HG02943 (cell line): ENCODE measurements around the gene HLA-G.
"Not testable (repeated sequence)": the region's sequence is repeated elsewhere in the genome, so short reads cannot be mapped to it uniquely, and the experiment has no call there.

Experiments
- ATAC-seq: cut with Tn5 transposase; IDR thresholded peaks from one replicate; pipeline ENCODE4 v1.9.1; 2021; ENCODE audit warnings: mild to moderate bottlenecking, low read depth, moderate library complexity; ENCODE audit not compliant: unreplicated experiment

HLA-G gene

GRCh38 chr6:29827579-29828470, at the start of gene HLA-G:
Gene HLA-G (plus strand): TSS chr6:29827825. CDS start chr6:29827845, 20 bp downstream.
- ATAC-seq = no peak

GRCh38 chr6:29780019-29780698, 47.5 kb upstream of the HLA-G start:
- not testable (repeated sequence) for ATAC-seq

GRCh38 chr6:29789176-29789575, 38.4 kb upstream of the HLA-G start:
- no peak for ATAC-seq

- ATAC-seq = no peak
Observed at GRCh38 chr6:29790626-29791025, 37.0 kb upstream of the HLA-G start.

- ATAC-seq = no peak
Observed at GRCh38 chr6:29791162-29791561, 36.5 kb upstream of the HLA-G start.

- ATAC-seq = no peak
Observed at GRCh38 chr6:29791786-29792122, 35.9 kb upstream of the HLA-G start.

GRCh38 chr6:29792123-29793035, 35.2 kb upstream of the HLA-G start:
- no peak for ATAC-seq

- no peak for ATAC-seq
Observed at GRCh38 chr6:29793036-29793356, 34.6 kb upstream of the HLA-G start.

- ATAC-seq = no peak
Observed at GRCh38 chr6:29793796-29794195, 33.8 kb upstream of the HLA-G start.

GRCh38 chr6:29796026-29796425, 31.6 kb upstream of the HLA-G start:
- no peak for ATAC-seq

- ATAC-seq = no peak
Observed at GRCh38 chr6:29797135-29797534, 30.5 kb upstream of the HLA-G start.

GRCh38 chr6:29797966-29798365, 29.7 kb upstream of the HLA-G start:
- no peak for ATAC-seq

GRCh38 chr6:29800254-29800653, 27.4 kb upstream of the HLA-G start:
- ATAC-seq = no peak

- no peak for ATAC-seq
Observed at GRCh38 chr6:29806387-29806786, 21.2 kb upstream of the HLA-G start.

- ATAC-seq = no peak
Observed at GRCh38 chr6:29809249-29809648, 18.4 kb upstream of the HLA-G start.

- ATAC-seq = no peak
Observed at GRCh38 chr6:29810371-29810770, 17.3 kb upstream of the HLA-G start.

- ATAC-seq = no peak
Observed at GRCh38 chr6:29811377-29811776, 16.2 kb upstream of the HLA-G start.

- no peak for ATAC-seq
Observed at GRCh38 chr6:29813066-29813465, 14.6 kb upstream of the HLA-G start.

- ATAC-seq = no peak
Observed at GRCh38 chr6:29813809-29814208, 13.8 kb upstream of the HLA-G start.

GRCh38 chr6:29814379-29815117, 13.1 kb upstream of the HLA-G start:
- no peak for ATAC-seq
